IPS DF 4.7 (cell line): ENCODE results near the gene RGCC.

Experiments used
- DNase-seq: peaks from one replicate; pipeline ENCODE4 v3.0.0-alpha.2; 2013; ENCODE audit warnings: low spot score; ENCODE audit errors: extremely low read depth

The RGCC gene

GRCh38 chr13:41453620-41454019, 3.7 kb upstream of the RGCC start:
- no peak for DNase-seq

- DNase-seq: no peak
Measured at GRCh38 chr13:41454170-41454569, 3.2 kb upstream of the RGCC start.

DNA sequence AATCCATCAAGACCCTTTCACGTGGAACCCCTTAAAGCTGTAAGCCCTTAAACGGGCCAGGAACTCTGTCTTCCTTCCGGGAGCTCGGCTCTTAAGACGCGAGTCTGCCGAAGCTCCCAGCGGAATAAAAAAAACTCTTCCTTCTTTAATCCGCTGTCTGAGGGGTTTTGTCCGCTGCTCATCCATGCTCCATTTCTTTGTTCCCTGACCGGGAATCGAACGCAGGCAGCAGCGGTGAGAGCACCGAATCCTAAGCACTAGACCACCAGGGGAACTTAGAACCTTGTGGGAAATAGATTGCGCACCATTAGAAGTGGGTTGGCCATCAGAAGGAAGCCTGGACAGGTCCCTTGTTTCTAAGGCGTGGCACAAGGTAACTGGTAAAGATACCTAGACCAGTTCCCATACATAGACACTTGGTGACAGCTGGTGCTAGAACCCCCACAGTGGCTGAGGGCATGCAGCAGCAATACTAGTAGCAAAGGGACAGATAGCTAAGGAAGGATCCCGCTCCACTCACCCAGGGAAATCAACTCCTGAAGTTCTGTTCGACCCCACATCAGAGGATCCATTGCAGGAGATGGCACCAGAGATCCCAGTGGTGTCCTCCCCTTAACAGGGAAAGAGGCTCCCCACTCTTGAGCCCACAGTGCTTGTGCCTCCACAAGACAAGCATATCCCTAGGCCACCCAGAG, 1.5 kb upstream of the RGCC start:
- no peak for DNase-seq

DNA sequence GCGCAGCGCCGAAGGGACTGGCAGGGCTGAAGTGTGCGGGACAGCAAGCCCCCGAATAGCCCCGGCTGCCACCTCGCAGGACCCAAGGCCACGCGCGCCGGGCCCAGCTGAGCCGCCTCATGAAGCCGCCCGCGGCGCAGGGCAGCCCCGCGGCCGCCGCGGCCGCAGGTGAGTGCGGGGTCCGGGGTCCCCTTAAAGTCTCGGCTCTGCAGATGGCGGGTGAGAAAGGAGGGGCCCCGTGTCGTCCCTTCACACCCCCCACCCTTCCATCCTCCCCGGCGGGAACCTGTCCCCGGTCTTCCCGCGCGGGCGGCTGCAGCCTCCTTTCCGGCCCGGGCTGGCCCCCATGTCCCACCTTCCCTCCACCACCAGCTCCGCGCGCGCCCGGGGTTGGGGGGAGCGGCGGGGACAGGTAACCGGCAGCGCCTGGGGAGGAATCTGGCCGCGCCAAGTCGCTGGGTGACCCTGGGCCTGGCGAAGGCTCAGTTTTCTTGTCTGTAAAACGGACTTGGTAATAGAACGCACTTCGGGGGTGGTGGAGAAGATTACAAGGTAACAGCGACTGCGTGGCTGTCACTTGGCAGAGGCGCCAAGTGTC, 338 bp downstream of the RGCC start:
- DNase-seq: no peak

DNA sequence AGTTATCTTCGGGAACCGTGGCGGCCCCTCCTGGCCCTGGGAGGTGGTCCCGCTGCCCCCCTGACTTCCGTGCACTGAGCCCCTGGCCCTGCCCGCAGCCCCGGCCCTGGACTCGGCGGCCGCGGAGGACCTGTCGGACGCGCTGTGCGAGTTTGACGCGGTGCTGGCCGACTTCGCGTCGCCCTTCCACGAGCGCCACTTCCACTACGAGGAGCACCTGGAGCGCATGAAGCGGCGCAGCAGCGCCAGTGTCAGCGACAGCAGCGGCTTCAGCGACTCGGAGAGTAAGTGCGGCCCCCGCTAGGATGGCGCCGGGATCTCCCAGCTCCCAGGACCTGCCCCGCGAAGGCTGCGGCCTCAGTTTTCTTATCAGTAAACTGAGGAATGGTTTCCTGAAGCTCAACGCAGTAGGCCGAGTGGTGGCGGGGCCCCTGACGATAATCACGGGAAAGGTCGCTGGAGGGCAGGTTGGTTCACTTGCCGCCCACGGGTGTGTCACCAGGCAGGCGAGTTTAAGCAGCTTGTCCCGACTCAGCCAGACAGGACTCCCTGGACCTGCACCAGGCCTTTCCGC, 924 bp downstream of the RGCC start:
- DNase-seq: no peak

- DNase-seq: no peak
Measured at GRCh38 chr13:41458761-41459431, 1.5 kb downstream of the RGCC start.

DNA sequence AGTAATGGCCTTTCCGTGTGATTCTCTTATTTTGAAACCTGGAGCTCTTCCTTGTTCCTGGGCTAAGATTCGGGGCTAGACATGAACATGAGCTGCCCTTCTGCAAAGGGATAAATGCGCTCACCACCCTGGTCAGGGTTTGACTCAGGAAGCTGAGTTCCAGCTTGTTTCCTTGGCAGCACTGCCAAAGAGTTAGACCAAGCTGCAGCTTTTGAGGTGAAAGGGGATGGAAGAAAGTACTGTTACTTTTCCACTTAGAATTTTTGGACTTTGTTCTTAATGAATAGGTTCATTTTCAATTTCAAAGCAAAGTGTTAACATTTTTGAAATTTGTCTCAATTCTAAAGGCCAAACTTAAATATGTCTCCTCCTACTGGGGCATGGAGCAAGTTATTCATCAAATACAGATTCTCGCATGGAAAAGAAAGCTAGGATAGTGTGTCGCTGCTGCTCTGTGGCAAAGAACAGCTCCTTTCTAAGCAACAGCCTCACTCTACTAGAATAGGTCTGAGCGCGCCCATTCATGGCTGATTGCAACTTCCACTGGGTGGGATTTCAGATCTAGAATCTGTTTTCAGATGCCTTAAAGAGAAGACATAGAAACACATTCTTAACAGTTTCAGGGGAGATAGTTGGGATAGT, 2.2 kb downstream of the RGCC start:
- DNase-seq: no peak

DNA sequence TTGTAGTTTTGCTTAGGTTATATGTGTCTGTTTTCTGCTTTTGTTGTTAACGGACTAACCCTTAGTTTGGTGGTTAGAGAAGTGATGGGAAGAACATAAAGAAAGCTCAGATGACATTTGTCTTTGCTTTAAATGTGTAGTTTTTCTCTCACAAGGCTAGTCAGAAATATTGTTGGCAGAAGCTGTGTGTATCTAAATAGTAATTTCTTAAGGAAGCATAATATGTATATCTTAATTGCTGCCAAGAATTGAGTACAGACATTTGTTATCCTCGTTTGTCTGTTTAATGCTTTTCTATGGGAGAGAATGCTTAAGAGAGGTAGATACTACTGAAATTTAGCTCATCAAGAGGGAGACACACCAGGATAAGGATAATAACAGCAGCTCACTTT, 2.7 kb downstream of the RGCC start:
- DNase-seq: no peak

- DNase-seq: no peak
Measured at GRCh38 chr13:41460930-41461329, 3.6 kb downstream of the RGCC start.

- no peak for DNase-seq
Measured at GRCh38 chr13:41461527-41462139, 4.3 kb downstream of the RGCC start.

GRCh38 chr13:41462427-41462826, 5.1 kb downstream of the RGCC start:
- no peak for DNase-seq

DNA sequence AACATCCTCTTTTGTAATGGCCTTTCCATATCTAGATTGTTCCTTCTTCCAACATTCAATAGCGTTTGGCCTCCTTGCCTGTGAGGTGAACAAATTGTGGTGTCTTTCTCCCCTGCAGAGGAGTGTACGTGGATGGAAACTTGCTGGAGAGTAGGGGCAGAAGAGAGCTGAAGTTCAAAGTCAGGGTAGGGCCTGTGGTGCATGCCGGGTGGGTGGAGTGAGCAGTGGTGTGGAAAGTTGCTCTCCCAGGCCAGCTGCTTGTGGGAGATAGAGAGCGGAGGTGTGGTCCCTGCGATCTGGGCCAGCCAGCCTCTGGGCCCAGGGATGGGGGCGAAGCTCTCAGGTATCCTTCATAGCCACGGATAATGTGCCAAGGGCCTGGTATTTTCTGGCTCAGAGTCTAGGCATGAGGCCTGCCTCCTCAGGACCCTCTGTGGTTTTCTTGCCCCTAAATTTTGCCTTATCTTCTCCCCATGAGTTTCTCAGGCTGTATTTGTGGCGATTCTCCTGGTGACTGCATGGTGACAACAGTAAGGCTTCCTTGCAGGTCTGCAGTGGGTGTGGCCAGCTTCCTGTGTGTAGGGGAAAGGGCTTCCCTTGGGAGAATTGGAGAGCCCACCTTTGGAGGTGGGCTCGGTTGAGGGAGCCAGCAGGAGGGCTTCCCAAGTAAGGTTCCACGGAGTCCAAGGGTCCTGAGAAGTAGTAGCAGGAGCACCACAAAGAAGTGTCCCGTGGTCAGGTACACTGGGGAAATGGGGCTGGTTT, 6.7 kb downstream of the RGCC start:
- no peak for DNase-seq

- DNase-seq: no peak
Measured at GRCh38 chr13:41465241-41465847, 8.0 kb downstream of the RGCC start.

- no peak for DNase-seq
Measured at GRCh38 chr13:41465898-41466320, 8.6 kb downstream of the RGCC start.

GRCh38 chr13:41467425-41467945, 10.1 kb downstream of the RGCC start:
- no peak for DNase-seq

- no peak for DNase-seq
Measured at GRCh38 chr13:41468631-41469030, 11.3 kb downstream of the RGCC start.

DNA sequence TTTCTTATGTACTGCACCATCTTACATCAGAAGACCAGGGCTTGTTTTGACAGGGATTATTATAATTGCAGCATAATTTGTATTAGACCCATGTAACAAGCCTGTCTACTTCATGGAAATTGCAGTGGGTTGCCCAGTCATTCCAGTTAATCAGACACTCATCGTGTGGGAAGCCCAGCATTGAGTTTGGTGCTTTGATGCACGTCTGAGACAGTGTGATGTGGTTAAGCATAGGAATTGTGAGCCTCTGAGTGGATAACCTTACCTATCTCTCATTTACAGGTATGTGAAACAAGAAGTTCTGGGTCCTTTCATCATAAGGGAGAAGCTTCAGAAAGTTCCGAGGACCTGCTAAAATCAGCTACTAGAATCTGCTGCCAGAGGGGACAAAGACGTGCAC, 12.8 kb downstream of the RGCC start:
- no peak for DNase-seq

GRCh38 chr13:41471785-41472184, 14.4 kb downstream of the RGCC start:
- DNase-seq: no peak

GRCh38 chr13:41487222-41487621, 29.9 kb downstream of the RGCC start:
- no peak for DNase-seq

- DNase-seq: no peak
Measured at GRCh38 chr13:41488124-41488523, 30.8 kb downstream of the RGCC start.
